Liver (tissue), 3 donors: ENCODE results near the gene SIPA1L3.

ENCODE experiments used
- GABPA ChIP-seq, 2 donors: IDR thresholded peaks in 1 of 2; conservative IDR thresholded peaks in 1 of 2; 2 replicates each; pipeline ENCODE4 v1.6.1; 2016; ENCODE audit warnings: antibody characterized with exemption in 2 of 2, mild to moderate bottlenecking in 1 of 2, moderate library complexity in 1 of 2
- JUND ChIP-seq, 2 donors: IDR thresholded peaks; 2 replicates each; pipeline ENCODE4 v1.6.1; 2016; ENCODE audit warnings: antibody characterized with exemption in 2 of 2
- SP1 ChIP-seq: IDR thresholded peaks from 2 replicates; pipeline ENCODE4 v1.6.1; 2018; ENCODE audit warnings: antibody characterized with exemption, mild to moderate bottlenecking
- TAF1 ChIP-seq: conservative IDR thresholded peaks from 2 replicates; pipeline ENCODE4 v1.6.1; 2016; ENCODE audit warnings: antibody characterized with exemption, mild to moderate bottlenecking
- TF ChIP-seq, protein P1 (sequence below): fragments of 150-350 bp; IDR thresholded peaks from 2 replicates; pipeline ENCODE4 v1.5.1; 2017; ENCODE audit warnings: improper control_type of control experiment, low read depth, low read length; ENCODE audit not compliant: missing input control
- TF ChIP-seq, protein P2 (sequence below): IDR thresholded peaks from 2 replicates; pipeline ENCODE4 v1.6.1; 2016; ENCODE audit warnings: antibody characterized with exemption, mild to moderate bottlenecking
- donor health status: healthy.
- donor health status: healthy.

GRCh38 chr19:38020311-38020710 lies 113.3 kb downstream of the SIPA1L3 start:
- TF ChIP-seq, protein P1, sequence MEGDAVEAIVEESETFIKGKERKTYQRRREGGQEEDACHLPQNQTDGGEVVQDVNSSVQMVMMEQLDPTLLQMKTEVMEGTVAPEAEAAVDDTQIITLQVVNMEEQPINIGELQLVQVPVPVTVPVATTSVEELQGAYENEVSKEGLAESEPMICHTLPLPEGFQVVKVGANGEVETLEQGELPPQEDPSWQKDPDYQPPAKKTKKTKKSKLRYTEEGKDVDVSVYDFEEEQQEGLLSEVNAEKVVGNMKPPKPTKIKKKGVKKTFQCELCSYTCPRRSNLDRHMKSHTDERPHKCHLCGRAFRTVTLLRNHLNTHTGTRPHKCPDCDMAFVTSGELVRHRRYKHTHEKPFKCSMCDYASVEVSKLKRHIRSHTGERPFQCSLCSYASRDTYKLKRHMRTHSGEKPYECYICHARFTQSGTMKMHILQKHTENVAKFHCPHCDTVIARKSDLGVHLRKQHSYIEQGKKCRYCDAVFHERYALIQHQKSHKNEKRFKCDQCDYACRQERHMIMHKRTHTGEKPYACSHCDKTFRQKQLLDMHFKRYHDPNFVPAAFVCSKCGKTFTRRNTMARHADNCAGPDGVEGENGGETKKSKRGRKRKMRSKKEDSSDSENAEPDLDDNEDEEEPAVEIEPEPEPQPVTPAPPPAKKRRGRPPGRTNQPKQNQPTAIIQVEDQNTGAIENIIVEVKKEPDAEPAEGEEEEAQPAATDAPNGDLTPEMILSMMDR = no peak
- TF ChIP-seq TAF1 = no peak
- no peak for TF ChIP-seq SP1
- TF ChIP-seq GABPA (IDR thresholded peaks at IDR 0.05 in 1 of 2, conservative IDR thresholded peaks at IDR 0.05 in 1 of 2) = no peak
- TF ChIP-seq, protein P2, sequence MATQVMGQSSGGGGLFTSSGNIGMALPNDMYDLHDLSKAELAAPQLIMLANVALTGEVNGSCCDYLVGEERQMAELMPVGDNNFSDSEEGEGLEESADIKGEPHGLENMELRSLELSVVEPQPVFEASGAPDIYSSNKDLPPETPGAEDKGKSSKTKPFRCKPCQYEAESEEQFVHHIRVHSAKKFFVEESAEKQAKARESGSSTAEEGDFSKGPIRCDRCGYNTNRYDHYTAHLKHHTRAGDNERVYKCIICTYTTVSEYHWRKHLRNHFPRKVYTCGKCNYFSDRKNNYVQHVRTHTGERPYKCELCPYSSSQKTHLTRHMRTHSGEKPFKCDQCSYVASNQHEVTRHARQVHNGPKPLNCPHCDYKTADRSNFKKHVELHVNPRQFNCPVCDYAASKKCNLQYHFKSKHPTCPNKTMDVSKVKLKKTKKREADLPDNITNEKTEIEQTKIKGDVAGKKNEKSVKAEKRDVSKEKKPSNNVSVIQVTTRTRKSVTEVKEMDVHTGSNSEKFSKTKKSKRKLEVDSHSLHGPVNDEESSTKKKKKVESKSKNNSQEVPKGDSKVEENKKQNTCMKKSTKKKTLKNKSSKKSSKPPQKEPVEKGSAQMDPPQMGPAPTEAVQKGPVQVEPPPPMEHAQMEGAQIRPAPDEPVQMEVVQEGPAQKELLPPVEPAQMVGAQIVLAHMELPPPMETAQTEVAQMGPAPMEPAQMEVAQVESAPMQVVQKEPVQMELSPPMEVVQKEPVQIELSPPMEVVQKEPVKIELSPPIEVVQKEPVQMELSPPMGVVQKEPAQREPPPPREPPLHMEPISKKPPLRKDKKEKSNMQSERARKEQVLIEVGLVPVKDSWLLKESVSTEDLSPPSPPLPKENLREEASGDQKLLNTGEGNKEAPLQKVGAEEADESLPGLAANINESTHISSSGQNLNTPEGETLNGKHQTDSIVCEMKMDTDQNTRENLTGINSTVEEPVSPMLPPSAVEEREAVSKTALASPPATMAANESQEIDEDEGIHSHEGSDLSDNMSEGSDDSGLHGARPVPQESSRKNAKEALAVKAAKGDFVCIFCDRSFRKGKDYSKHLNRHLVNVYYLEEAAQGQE = no peak
- no peak for TF ChIP-seq JUND (IDR thresholded peaks at IDR 0.05)
